Measurements from ENCODE around the gene LIMS2.
A peak's percentile ranks its signal among the peaks of the same experiment; 100 is the strongest.

The LIMS2 gene

DNA sequence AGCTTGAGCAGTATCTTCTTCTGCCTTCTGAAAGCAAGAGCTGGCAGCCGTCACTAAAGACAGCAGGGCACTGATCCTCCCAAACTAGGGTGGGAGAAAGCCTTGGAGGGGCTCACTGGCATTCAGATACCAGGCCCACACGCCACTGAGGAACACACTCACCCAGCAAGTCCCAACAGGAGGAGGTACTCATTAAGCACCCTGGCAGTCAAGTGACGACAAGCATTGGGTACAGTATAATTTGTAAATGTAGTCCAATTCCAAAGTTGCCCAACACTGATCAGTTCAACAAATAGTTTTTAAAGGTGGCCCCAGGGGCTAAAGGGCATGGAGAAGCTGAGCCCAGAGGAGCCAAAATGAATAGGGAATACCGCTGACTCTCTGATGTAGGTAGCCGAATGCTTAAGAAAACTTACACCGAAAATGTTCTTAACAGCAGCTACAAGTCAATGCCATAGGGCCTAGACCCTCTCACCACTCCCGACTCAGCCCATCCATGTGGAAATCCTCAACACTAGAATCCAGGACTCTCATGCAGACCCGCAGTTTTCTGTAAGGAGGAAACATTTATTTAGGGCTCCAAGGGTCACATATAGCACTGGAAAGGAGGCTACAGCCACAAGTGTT lies 9.9 kb downstream of the LIMS2 start:
- no peak for TF ChIP-seq ZNF596 (tag by site-specific recombination; IDR thresholded peaks at IDR 0.05)
- TF ChIP-seq ZNF10 (tag by site-specific recombination; IDR thresholded peaks at IDR 0.05), result no peak
- TF ChIP-seq, protein P1, sequence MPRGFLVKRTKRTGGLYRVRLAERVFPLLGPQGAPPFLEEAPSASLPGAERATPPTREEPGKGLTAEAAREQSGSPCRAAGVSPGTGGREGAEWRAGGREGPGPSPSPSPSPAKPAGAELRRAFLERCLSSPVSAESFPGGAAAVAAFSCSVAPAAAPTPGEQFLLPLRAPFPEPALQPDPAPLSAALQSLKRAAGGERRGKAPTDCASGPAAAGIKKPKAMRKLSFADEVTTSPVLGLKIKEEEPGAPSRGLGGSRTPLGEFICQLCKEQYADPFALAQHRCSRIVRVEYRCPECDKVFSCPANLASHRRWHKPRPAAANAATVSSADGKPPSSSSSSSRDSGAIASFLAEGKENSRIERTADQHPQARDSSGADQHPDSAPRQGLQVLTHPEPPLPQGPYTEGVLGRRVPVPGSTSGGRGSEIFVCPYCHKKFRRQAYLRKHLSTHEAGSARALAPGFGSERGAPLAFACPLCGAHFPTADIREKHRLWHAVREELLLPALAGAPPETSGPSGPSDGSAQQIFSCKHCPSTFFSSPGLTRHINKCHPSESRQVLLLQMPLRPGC (tag by site-specific recombination; IDR thresholded peaks at IDR 0.05), result no peak
- TF ChIP-seq ZNF677 (tag by site-specific recombination; IDR thresholded peaks at IDR 0.05), result no peak
- no peak for TF ChIP-seq EGR2 (tag by site-specific recombination; IDR thresholded peaks at IDR 0.05; ENCODE audit: low read depth)
- TF ChIP-seq ZSCAN16 (tag by site-specific recombination; IDR thresholded peaks at IDR 0.05), result no peak
- no peak for TF ChIP-seq ZNF292 (tag by site-specific recombination; IDR thresholded peaks at IDR 0.05; ENCODE audit: borderline replicate concordance, low read depth)
- Histone ChIP-seq H3K36me3 (ENCODE audit: control insufficient read depth in 2 of 2, insufficient read depth in 1 of 2, low read length in 2 of 2) (no peaks in the 10 kb centered on the region), H3K27ac (ENCODE audit: extremely low read depth, low read depth, low read length) (no peak overlapping the region), H3K4me1 (ENCODE audit: control insufficient read depth, insufficient read depth, low read length) (no peaks in the 10 kb centered on the region), H3K9me3 (ENCODE audit: control insufficient read depth, insufficient read depth, low read depth, low read length) (no peaks in the 10 kb centered on the region), H3K4me3 (ENCODE audit: low read depth, low read length) (no peak overlapping the region)
- CTCF ChIA-PET, result interaction anchor here (0.6 to 1.2 kb wide), 2 partner anchors 16 to 473 kb away, joined by 3 to 5 read pairs; no protein-coding TSS in a partner anchor
- POLR2A ChIA-PET, result no interaction called here

DNA sequence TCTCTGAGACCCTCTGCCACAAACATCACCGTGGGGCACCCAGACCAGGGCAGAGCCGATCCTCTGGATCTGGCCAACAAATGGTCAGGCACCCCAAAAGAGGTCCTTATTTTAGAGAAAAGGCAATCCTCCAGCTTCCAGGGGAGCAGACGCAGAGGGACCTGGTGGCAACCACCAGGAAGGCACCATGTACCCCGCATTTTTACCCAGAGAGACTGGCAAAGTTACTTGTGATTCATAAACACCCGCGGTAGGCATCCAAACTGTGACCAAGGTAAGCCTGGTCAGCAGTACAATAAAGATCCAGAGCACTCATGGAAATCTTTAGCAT lies 10.5 kb downstream of the LIMS2 start:
- no peak overlapping the region for H3K27ac ChIP-seq (ENCODE audit: extremely low read depth, low read depth, low read length)
- no peaks in the 10 kb centered on the region for H3K9me3 ChIP-seq (ENCODE audit: control insufficient read depth, insufficient read depth, low read depth, low read length)
- H3K4me1 ChIP-seq (ENCODE audit: control insufficient read depth, insufficient read depth, low read length), result no peaks in the 10 kb centered on the region
- H3K36me3 ChIP-seq (ENCODE audit: control insufficient read depth in 2 of 2, insufficient read depth in 1 of 2, low read length in 2 of 2), result no peaks in the 10 kb centered on the region
- TF ChIP-seq, protein P2, sequence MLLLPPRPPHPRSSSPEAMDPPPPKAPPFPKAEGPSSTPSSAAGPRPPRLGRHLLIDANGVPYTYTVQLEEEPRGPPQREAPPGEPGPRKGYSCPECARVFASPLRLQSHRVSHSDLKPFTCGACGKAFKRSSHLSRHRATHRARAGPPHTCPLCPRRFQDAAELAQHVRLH (tag by site-specific recombination; IDR thresholded peaks at IDR 0.05), result no peak
- TF ChIP-seq, protein P3, sequence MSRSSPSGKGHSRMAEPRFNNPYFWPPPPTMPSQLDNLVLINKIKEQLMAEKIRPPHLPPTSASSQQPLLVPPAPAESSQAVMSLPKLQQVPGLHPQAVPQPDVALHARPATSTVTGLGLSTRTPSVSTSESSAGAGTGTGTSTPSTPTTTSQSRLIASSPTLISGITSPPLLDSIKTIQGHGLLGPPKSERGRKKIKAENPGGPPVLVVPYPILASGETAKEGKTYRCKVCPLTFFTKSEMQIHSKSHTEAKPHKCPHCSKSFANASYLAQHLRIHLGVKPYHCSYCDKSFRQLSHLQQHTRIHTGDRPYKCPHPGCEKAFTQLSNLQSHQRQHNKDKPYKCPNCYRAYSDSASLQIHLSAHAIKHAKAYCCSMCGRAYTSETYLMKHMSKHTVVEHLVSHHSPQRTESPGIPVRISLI (tag by site-specific recombination; IDR thresholded peaks at IDR 0.05), result no peak
- TF ChIP-seq, protein P4, sequence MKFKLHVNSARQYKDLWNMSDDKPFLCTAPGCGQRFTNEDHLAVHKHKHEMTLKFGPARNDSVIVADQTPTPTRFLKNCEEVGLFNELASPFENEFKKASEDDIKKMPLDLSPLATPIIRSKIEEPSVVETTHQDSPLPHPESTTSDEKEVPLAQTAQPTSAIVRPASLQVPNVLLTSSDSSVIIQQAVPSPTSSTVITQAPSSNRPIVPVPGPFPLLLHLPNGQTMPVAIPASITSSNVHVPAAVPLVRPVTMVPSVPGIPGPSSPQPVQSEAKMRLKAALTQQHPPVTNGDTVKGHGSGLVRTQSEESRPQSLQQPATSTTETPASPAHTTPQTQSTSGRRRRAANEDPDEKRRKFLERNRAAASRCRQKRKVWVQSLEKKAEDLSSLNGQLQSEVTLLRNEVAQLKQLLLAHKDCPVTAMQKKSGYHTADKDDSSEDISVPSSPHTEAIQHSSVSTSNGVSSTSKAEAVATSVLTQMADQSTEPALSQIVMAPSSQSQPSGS (tag by site-specific recombination; IDR thresholded peaks at IDR 0.05; ENCODE audit: low read depth), result no peak
- ChIA-PET POLR2A (no interaction called here), CTCF (interaction anchor here (1.2 kb wide), 1 partner anchor 15 kb away, joined by 5 read pairs; no protein-coding TSS in a partner anchor)
- no peak overlapping the region for H3K4me3 ChIP-seq (ENCODE audit: low read depth, low read length)

DNA sequence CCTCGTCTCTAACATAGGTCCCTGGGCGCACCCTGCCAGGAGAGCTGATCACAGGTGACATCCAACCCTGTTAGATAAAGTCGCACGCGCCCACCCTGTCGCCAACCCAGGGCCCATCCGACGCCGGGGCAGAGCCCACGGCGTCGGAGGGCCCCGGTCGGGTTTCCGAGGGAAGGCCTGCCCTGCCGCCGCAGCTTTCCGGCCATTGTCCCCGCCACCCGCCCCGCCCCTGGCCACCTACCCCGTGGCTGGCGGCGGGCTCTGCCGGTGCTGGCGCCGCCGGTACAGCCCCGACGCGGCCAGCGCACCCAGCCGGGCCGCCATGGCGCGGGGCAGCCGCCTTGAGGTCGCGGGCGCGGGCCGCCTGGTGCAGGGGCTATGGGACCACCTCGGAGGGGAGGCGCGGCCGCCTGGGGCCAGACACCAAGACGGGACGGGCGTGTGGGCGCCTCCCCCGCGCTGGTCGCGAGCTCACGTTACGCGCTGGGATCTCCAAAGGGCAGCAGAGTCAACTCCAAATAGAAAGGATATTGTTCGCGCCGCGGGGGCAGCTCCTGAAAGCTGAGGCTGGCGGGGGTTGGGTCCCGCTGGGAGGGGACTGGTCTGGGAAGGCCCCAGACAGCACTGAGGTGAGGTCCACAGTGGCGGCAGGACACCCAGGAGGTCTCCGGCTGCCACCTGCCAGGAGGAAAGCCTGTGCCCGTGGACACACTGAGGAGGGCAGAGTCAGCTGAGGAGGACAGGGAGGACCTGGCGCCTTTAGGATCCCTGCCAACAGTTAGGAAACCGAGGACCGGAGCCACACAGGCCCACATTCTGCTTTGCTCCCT lies 11.1 kb downstream of the LIMS2 start:
- ChIA-PET CTCF (interaction anchor here (1.2 kb wide), 1 partner anchor 15 kb away, joined by 5 read pairs; no protein-coding TSS in a partner anchor), POLR2A (no interaction called here)
- H3K36me3 ChIP-seq (ENCODE audit: control insufficient read depth in 2 of 2, insufficient read depth in 1 of 2, low read length in 2 of 2), result no peaks in the 10 kb centered on the region
- H3K27ac ChIP-seq (ENCODE audit: extremely low read depth, low read depth, low read length), result no peak overlapping the region
- TF ChIP-seq, protein P5, sequence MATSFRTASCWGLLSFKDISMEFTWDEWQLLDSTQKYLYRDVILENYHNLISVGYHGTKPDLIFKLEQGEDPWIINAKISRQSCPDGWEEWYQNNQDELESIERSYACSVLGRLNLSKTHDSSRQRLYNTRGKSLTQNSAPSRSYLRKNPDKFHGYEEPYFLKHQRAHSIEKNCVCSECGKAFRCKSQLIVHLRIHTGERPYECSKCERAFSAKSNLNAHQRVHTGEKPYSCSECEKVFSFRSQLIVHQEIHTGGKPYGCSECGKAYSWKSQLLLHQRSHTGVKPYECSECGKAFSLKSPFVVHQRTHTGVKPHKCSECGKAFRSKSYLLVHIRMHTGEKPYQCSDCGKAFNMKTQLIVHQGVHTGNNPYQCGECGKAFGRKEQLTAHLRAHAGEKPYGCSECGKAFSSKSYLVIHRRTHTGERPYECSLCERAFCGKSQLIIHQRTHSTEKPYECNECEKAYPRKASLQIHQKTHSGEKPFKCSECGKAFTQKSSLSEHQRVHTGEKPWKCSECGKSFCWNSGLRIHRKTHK (tag by site-specific recombination; IDR thresholded peaks at IDR 0.05), result no peak
- no peak for TF ChIP-seq ZNF366 (tag by site-specific recombination; conservative IDR thresholded peaks at IDR 0.05)
- TF ChIP-seq, protein P6, sequence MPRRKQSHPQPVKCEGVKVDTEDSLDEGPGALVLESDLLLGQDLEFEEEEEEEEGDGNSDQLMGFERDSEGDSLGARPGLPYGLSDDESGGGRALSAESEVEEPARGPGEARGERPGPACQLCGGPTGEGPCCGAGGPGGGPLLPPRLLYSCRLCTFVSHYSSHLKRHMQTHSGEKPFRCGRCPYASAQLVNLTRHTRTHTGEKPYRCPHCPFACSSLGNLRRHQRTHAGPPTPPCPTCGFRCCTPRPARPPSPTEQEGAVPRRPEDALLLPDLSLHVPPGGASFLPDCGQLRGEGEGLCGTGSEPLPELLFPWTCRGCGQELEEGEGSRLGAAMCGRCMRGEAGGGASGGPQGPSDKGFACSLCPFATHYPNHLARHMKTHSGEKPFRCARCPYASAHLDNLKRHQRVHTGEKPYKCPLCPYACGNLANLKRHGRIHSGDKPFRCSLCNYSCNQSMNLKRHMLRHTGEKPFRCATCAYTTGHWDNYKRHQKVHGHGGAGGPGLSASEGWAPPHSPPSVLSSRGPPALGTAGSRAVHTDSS (tag by site-specific recombination; IDR thresholded peaks at IDR 0.05), result no peak
- no peaks in the 10 kb centered on the region for H3K9me3 ChIP-seq (ENCODE audit: control insufficient read depth, insufficient read depth, low read depth, low read length)
- no peaks in the 10 kb centered on the region for H3K4me1 ChIP-seq (ENCODE audit: control insufficient read depth, insufficient read depth, low read length)
- H3K4me3 ChIP-seq (ENCODE audit: low read depth, low read length), result peak overlapping the region; percentile 8; the same call in 1 of the 2 replicates

Measured in HEK293 (cell line).